Muscle of back (tissue), 11 donors: ENCODE data around the gene PTCD1. TPM values are rescaled to one million over a fixed set of nuclear protein-coding genes. Genes with fewer than 3 reads are reported as not detected.

Experiments used
- DNase-seq, 3 donors: peaks; one replicate each; pipeline versions ENCODE4 v3.0.0 to v3.0.0-alpha.2; 2013
- polyA plus RNA-seq, 10 donors: library from polyadenylated mRNA; unstranded; fragments of 120-200 nt; gene quantifications; one replicate each; pipeline ENCODE4 v1.2.1, GENCODE V29; 2013; ENCODE audit not compliant: insufficient read length in 10 of 10

PTCD1 gene
- polyA plus RNA-seq, 10 donors, result 2.2 to 6.5 (median 3.3) TPM

DNA sequence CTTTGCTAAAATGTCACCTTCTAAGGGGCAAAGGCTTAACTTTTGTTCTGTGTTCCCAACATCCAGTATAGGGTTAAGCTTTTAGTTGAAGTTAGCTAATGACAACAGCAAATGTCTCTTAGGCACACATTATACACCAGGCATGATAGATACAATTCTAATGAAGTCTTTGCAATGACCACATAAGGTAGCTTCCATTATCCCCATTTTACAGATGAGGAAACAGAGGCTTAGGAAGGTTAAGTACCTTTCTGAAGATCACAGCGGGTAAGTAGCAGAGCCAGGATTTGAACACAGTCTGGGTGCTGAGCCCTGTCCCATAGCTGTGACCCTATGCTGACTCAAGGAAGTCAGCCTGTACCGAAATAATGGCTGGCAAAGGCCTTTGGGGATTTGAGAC is 28.0 kb downstream of the PTCD1 start:
- DNase-seq, result no peak

DNA sequence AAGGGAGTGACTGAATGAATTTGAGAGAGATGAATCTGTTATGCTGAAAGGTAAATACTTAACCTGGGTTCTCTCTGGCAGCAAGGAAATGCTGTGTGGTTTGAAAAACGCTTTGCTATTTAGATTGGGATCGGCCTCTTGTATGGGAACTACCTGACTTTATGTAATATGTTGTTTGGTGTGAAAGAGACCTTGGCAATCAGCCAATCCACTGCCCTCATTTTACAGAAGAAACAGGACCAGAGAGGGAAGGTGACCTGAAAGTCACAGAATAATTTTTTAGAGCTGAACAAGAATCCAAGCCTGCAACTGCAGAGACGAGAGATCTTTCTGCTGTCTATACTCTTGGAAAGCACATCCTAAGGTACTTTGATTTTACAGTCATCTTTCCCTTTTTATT is 28.8 kb downstream of the PTCD1 start:
- DNase-seq, result no peak

DNA sequence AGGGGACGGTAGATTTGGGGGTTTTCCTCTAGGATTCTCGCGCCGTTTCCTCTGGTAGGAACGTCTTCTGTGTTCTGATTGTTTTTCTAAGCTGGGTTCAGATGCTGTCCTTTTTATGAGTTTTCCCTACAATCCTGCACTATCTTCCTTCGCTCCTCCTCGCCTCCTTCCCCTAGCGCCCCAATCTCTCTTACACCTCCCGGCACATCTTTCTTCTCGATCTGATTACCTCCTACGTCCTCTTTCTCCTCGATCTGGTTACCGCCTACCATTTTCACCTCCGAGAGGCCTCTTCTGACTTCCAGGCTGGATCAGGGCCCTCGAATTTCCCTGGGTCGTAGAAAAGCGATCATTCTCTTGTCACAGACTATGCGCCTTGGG is 29.4 kb downstream of the PTCD1 start:
- DNase-seq, result no peak

DNA sequence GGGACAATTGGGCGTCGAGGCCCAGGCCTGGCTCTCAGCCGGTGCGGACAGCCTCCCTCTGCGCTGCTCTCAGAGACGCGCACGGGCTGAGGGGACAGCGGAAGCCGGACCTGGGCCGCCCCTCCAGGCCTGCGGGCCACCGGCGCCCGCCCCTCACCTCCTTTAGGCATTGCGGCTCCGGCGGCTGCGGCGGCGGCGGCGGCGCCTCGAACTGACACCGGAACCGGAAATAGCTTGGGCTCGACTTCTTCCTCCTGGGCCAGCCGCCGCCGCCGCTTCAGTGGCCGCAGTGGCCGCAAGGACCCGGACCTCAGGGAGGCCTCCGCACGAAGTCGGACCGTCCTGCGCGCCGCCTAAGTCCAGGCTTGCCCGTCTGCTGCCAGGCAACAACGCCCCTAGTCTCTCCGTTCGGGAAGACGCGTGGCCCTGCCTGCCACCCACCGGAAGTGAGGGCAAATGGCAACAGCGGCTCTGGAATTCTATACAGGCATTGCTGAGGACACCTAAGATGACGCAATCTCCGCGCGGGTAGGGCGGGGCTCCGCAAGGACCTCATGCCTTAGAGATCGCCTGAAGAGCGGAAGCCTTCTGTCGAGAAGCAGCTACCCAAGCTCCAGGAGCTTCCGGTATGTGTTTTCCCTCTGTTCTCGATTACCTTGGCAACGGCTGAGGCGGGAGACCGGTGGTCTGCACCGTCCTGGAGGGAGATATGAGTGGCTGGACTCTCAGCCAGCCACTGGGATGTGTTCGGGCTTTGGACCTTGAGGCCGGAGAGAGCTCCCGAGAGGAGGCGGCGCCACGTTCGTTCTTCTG is 30.0 kb downstream of the PTCD1 start, which contains the start of the genes BUD31 and PDAP1:
Gene BUD31 (plus strand): TSS at position 591 of the 813 bp plus-strand sequence. CDS start 2,124 bp downstream, outside the sequence.
Gene PDAP1 (minus strand): TSS at position 219 of the 813 bp plus-strand sequence. CDS start 49 bp downstream, at position 170.
- peak; percentile 94 to 99 (median 95) for DNase-seq

DNA sequence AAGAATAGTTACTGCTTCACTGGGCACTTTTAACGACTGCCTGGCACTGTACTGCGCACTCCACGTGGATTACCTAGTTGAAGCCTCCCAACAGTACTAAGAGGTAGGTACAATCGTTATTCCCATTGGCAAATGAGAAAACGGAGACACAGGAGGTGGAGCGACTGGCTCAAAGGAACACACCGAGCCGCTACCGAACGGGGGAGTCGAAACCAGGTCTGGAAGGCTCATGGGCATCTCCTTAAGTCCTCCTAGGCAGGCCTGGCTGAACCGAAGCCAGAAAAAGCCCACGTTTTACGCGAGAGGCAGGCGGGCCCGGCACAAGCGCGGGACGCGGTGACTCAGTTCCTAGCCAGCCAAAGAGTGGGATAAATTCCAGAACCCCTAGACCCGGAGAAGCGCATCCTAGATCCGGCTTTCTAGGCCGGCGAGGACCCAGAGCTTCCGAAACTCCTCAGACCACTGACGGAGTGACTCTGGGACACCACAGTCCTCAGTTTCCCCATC is 30.7 kb downstream of the PTCD1 start:
- DNase-seq, result peak in 2 of 3 donors; percentile 37 to 52

DNA sequence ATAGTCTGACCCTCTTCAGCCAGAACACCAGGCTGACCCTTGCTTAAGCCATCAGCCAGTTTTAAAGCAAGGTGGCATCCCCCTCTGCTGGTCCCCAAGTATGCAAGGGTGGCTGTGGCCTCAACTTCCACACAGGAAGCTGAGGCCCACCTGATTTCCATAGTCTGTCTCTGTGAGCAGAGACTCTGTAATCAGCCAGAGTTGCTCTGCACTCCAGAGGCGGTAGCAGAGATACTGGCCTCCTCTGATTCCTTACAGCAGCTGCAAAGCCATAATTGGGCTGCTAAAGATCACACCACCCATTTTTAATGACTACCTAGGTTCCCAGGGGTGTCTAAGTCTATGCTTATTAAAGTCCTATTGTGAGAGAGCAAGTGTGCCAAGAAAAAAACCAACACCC is 32.0 kb downstream of the PTCD1 start:
- DNase-seq, result no peak

DNA sequence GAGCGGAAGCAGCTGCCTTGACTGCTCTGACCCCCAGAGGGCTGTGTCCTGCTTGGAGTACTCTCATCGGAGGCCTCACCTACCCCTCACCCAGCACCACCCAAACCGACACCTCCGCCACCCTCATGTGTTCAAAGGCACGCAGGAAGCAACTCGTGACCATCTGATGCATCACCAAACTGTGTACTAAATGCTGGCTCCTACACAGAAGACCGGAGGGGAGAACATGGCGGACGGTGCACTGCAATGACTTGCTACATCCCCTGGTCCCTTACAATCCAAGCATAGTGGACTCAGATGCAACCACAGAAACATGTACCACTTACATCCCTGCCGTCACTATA is 33.6 kb downstream of the PTCD1 start:
- no peak for DNase-seq

DNA sequence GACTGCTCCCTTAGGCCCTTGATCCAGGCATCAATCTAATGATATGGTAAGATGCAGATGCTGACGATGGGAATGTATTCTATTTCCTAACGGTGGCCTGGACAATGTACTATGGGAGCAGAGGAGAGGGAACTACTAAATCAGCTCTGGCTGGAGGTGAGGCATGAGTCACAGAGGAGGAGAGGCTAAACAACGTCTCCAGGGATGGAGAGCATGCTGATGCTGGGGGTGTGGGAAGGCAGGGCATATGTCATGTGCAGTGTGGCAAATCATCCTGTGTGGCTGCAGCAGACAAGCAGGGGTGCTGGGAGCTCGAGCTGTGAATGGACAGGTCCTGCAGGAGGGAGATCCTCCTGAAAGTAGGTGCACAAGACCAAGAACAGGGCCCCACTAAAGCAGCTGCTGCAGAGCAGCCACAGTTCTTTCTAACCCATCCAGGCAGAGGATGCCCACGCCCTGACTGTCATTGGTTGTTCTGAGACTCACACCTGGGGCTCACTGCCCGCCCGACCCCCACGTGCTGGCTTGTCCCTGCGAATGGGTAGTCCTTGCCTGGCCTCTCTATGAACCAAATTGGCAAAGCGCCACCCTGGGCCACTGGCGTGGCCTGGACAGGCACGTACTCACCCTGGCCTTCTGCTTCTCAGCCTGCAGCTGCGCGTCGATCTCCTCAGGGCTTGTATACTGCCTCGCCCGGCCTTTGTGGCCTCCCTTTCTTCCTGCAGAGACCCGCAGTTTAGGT is 34.2 kb downstream of the PTCD1 start:
- no peak for DNase-seq

DNA sequence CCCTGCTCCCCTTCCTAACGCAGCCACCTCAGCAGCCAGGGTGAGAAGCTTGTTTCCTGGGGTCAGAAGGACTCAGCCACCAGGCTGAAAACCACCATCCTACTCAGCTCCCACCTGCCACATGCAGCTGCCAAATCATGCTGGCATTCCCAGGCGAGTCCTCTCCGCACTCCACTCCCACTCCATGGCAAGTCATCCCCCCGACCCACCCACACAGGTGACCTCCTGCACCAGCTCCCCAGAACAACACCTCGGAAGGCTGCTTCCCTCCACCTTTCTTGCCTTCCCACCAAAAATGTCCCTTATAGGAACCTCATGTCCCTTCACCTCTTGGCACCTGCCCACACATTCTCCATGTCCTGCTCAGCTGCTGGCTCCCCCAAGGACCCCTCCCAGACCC is 34.8 kb downstream of the PTCD1 start:
- no peak for DNase-seq

DNA sequence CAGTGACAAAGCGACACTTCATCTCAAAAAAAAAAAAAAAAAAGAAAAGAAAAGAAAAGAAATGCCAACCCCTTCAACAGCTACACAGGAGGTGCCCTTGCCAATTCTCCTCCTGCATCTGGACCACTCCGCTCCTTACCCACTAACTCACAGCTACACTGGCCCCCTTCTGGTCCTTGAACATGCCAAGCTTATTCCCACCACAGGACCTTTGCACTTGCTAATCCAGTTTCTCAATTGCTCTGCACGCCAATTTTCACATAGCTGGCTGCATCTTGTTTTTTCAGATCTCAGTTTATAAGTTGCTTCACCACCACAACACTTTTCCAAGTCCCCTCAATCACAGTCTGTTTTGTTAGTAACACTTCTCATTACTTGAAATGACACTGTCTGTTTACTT is 35.7 kb downstream of the PTCD1 start:
- DNase-seq, result no peak

DNA sequence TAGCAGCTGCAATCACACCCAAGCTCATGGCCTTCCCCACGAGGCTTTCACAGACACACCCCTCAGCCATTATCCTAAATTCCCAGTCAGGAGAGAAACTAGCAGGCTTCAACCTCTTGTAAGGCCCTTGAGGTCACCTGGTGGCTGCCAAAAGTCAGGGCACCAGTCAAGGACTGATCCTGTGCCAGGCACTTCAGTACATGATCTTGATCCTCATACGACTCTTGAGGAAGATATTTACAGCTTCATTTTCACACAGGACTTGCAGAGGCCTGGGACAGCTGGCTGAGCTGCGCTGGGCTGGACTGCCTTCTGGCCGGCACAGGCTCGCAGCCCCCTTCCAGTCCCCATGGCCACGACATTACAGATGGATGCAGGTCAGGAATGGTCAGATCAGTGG is 39.0 kb downstream of the PTCD1 start:
- no peak for DNase-seq

DNA sequence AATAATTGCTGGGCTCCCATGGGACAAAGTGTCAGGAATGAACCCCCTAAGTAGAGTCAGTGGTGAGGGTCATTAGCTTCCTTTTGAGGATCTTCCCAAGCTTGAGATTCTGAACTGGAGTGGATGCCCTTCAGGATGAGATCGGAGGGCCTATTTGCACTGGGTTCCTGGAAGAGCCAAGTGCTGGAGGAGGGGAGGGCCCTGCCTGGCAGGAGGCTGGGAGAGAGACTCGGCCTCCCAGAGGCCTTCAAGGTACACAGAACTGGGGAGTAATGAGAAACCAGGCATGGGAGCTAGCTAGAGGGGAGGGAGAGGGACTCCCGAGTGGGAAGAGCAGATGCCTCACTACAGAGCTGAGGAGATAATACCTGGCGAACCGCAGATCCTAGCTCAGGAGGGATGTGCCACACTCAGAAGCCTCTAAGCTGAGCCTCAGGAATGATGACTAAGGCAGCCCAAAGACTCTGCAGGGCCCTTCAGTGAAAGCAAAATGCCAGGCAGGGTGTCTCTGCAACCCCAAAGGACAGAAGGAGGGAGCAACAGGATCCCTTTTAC is 39.6 kb downstream of the PTCD1 start:
- DNase-seq, result no peak

DNA sequence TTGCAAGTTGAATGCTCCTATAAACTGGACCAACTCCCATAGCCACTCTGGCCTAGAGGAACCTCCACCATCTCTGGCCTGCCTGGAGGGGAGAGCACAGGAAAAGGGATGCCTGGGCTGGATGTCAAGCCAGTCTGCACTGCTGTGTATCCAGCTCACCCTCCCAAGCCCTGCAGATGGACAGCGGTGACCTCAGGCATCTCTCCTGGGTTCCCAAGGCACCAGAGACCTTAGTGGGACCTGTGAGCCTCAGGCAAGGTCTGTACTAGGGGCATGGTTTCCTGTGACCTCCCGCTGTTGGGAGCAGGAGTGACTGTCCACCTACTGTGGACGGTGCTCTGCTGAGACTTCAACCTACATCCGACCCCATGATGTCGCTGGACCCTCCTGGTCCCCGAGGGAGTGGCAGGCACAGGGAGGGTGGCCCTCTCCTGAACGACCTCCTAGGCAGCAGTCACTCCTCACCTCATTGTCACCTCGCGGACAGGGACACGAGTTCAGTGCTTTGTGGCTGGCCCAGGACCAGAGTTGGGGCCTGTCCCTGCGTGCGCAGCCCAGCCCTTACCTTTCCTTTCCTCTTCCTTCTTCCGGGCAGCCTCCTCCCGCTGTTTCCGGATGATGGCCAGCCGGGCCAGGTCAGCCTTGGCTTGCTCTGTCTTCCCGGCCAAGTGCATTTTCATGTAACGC is 41.2 kb downstream of the PTCD1 start:
- DNase-seq, result no peak

DNA sequence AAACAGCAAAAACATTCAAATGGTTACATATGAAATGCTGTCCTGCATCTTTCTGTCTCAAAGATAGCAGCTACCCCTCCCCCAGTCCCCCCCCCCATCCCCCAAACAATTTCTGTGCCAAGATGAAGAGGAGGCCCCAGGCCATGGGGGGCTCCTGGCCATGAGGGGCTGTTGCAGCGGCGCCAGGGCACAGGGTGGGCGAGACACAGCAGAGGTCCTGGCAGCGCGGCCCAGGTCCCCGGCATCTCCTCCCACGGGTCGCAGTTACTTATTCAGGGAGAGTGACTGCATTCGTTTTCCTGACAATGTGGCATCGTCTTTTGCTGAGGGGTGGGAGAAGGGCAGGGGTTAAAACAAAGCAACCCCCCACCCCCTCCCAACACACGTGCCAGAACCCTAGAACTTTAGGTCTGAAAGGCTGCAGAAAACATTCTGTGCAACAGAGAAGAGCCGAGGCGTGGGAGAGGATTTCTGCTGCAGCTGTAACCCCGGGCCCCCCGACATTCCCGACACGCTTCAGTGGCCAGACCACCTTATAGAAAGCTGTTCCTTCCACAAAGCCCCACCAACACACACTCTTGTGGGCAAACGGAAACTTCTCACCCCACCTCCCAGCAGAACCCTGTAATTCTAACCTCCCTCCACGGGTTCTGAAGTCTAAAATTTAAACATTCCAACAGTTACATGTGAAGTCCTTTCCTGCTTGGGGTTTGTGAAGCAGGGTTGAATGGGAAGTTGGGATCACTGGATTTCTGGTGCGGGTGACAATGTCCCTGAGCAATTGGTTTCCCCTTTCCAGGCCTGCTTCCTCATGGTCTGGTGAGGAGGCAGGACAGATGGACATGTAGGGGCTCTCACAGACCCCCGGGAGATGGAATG is 41.9 kb downstream of the PTCD1 start:
- no peak for DNase-seq

DNA sequence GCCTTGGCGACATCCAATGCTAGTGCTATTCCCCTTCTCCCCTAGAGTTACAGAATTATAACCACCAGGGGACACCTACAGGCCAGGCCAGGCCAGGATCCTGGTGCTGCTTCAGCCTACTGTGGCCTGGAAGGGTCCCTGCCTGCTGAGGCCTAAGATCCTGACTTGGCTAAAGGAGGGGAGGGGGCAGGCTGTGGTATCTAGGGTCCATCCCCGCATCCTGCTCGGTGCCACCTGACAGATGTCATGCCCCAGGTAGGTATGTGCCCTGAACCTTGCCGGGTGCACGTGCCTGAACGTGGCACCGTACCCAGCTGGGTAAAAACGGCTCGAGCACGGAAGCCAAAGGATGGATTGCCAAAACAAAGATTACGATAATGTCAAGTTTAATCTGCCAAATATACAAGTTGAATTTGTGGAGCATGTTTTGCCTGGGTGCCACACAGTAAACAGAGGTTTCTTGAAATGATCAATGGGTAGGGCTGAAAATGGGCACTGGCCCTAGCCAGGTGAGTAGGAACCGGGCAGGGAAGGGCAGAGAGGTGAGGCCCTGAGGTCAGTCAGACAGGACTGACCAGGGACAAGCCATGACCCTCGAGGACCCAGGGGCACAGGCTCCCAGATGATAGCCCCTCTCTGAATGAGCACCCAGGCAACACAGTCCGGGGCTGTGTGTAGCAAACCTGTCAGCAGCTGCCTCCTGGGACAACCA is 42.8 kb downstream of the PTCD1 start:
- no peak for DNase-seq

DNA sequence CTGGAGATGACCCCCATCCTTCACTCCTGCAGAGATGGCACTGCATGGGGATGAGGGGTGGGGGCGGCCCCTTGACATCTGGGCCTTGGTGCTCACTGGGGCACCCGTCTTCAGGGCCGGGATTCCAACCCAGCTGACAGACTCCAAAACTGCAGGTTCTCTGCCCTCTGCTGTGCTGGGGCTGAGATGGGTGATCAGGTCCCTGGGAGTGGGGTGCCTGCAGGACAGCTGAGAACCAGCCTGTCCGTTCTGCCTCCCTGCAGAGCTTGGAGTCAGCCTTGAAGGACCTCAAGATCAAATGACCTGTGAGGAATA is 44.5 kb downstream of the PTCD1 start:
- DNase-seq, result no peak

DNA sequence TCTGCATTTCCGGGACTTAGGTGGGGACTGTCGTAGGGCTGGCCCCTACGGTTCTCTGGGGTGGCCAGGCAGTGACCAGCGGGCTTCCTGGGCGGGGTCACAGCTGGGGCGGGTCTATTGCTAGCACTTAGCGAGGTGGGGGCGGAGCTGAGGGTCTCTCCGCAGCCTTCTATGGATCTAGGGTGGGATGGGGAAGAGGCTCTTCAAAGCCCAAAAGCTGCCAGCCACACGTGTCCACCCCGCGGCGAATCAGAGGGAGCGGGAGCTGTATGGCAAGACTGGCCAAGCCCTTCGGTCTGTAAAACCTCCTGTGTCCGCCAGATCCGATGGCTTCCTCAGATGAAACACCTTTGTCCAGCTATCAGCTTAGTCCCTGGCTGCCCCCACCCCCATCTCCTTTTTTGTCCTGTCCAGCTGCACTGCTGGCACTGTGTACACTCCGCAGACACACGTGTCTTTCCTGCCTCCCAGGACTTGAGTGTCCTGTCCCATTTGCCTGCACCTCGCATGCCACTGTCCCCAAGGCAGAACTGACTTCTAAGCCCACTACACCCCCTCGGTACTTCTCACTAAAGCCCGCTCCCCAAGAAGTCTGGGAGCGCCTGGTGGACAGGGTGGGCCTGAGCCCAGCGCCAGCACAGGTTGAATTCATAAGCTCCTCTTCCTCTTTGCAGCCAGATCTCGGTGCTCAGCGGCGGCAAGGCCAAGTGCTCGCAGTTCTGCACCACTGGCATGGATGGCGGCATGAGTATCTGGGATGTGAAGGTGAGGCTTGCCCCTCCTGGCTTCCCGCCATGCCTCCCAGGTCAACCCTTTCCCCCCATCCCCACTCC is 45.0 kb downstream of the PTCD1 start:
- DNase-seq, result peak in 2 of 3 donors; percentile 23 to 75

DNA sequence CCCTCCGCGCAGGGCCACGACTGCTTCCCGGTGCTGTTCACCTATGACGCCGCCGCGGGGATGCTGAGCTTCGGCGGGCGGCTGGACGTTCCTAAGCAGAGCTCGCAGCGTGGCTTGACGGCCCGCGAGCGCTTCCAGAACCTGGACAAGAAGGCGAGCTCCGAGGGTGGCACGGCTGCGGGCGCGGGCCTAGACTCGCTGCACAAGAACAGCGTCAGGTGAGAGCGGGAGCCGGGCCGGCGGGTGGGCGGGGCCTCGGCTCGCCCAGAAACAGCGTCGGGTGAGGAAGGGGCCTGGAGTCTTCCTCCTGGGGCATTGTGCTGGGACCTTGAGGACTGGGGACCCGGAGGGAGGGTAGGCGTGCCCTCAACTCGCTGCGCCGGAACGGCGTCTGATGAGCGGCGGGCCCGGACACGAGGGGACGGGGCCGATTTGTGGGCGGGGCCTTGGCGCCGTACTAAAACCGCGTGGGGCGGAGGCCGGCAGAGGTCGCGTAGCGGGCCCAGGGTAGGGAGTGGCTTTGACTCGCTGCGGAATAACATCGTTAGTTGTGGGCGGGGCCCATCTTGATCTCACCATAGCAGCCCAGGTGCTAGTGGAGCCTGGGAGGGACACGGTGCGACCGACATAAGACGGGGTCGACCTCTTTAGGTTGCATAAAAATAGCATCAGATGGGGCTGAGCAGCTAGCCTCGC is 45.8 kb downstream of the PTCD1 start:
- peak; percentile 28 to 85 (median 70) for DNase-seq

DNA sequence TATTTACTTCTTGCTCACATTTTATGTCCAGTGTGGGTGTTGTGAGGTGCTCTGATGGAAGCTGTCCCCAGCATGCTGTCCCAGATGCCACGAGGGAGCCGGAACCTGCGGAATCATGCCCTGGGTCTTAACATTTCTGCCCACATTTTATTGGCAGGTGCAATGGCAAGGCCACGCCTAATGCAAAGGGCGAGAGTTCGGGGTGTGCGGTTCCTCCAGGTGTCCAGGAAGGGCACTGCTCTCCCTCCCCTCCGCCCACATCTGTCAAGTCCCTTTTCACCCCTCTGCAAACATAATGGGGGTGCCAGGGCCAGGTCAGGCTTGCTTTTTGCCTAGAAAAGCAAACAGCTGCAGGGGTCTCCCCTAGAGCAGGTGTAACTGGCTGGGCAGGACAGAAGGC is 46.6 kb downstream of the PTCD1 start:
- no peak for DNase-seq
